ENCODE measurements around the gene SLC35F1. TPM values are rescaled to one million over a fixed set of nuclear protein-coding genes. Genes with fewer than 3 reads are reported as not detected.

The SLC35F1 gene
- polyA plus RNA-seq, 3 donors from 2014 or later: not detected

DNA sequence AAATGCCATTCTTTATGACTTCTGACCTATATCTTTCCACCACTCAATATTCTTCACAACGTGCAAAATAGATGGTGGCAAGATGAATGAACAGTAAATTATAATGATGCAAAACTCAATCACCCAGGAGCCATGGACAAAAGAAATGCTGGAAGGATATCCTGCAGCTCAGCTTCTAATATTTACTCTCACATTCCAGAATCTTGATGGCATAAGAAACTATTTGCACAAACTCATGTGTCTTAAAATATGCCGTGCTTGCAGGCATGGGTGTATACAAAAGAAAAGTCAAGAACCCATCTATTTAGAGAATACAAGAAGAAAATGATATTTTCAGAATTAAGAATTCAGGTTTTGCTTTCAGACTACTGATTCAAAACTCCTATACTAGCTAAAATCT lies 217.8 kb downstream of the SLC35F1 start:
- no peak overlapping the region for H3K27ac Mint-ChIP-seq

DNA sequence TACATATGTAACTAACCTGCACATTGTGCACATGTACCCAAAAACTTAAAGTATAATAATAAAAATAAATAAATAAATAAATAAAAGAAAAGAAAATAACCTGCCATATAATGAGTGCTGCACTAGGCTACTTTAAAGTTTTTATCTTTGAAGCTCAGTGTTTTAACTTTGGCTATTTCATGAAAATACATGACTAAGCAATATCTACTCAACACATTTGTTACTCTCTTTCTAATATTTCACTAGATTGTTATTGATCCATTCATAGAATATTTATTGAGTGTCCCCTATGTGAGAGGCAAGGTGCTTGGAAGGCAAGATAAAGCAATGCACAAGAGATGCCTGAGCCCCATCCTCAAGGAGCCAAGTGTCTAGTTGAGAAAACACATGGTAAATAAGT lies 221.7 kb downstream of the SLC35F1 start:
- Mint-ChIP-seq H3K4me1 (no peaks in the 10 kb centered on the region), H3K4me3 (no peak overlapping the region), H3K36me3 (no peaks in the 10 kb centered on the region)

More for the DNA sequence above, 217.8 kb downstream of the SLC35F1 start:
- H3K9me3 Mint-ChIP-seq: peaks cover 0 to 4% (median 0%) of the 10 kb centered on the region in 6 donors
- no peak for DNase-seq
- H3K36me3 Mint-ChIP-seq: no peaks in the 10 kb centered on the region
- H3K4me1 Mint-ChIP-seq: no peaks in the 10 kb centered on the region
- peaks cover 0 to 5% (median 3%) of the 10 kb centered on the region in 3 donors for H3K27me3 Mint-ChIP-seq (ENCODE audit: low read depth in 3 of 3)
- H3K4me3 Mint-ChIP-seq: no peak overlapping the region

DNA sequence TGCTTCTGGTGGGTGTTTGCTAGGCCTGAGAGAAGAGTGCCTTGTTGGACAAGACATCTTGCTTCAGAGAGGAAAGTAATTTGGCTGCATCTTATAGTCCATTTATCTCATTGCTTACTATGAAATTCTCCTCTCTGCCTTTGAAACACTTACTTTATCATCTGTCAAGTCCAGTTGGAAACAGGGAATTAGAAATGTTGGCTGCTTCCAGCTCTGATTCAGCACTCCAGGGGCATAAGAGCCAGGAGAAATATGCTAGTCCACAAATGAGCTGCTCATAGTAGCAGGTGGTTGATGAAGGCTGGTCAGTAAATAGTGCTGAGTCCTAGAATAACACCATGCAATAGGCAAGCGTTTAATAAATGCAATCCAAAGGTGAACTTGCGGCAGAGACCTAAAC lies 227.1 kb downstream of the SLC35F1 start:
- peaks cover 0 to 3% (median 0%) of the 10 kb centered on the region in 6 donors for H3K9me3 Mint-ChIP-seq

More for the DNA sequence above, 221.7 kb downstream of the SLC35F1 start:
- DNase-seq: no peak
- Mint-ChIP-seq H3K27me3 (ENCODE audit: low read depth in 3 of 3) (peaks cover 0 to 3% (median 3%) of the 10 kb centered on the region in 3 donors), H3K27ac (no peak overlapping the region), H3K9me3 (peaks cover 0 to 4% (median 0%) of the 10 kb centered on the region in 6 donors)

DNA sequence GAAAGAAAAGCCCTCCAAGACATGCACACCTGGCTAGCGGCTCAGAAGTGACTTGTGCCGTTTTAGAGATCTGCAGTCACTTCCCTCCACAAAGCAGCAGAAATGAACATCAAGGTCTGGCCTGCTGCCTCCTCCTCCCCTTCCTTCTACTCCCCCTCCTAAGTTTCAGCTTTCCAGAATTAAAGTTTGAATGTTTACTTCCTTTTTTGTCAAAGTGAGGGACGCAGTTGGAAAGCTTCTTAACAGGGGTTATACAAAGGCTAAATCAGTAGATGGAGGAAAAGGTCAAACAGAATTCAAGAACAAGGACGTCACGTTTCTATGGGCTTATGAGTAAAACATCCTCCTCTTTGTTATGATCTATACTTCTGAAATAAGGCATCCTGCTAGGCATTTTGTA lies 227.7 kb downstream of the SLC35F1 start:
- Mint-ChIP-seq H3K4me3 (no peak overlapping the region), H3K4me1 (no peaks in the 10 kb centered on the region), H3K36me3 (no peaks in the 10 kb centered on the region), H3K27ac (no peak overlapping the region), H3K9me3 (no peaks in the 10 kb centered on the region), H3K27me3 (ENCODE audit: low read depth in 3 of 3) (peaks cover 0 to 10% (median 1%) of the 10 kb centered on the region in 3 donors)
- DNase-seq: no peak

More for the DNA sequence above, 227.1 kb downstream of the SLC35F1 start:
- no peak for DNase-seq
- H3K4me3 Mint-ChIP-seq: no peak overlapping the region
- H3K27ac Mint-ChIP-seq: no peak overlapping the region
- no peaks in the 10 kb centered on the region for H3K4me1 Mint-ChIP-seq
- H3K36me3 Mint-ChIP-seq: no peaks in the 10 kb centered on the region
- H3K27me3 Mint-ChIP-seq (ENCODE audit: low read depth in 3 of 3): peaks cover 0 to 6% (median 3%) of the 10 kb centered on the region in 3 donors

DNA sequence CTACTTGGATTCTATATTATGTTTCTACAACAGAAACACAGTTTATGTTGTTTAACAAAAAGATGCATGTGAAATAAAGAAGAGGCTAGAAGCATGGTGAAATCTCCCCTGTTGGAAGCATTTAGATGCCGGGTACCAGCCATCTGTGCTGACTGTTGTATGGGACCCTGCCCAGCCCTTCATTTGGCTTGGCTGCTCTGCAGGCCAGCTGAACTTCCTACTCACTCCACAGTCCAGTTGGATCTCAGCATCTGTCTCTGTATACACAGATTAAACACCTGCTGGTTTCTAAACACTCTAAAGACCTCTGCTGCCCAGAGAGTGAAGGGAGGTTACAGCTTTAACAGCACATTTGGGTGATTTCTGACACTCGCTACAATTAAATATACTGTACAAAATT lies 228.3 kb downstream of the SLC35F1 start:
- H3K27ac Mint-ChIP-seq: no peak overlapping the region
- H3K36me3 Mint-ChIP-seq: no peaks in the 10 kb centered on the region
- H3K4me1 Mint-ChIP-seq: no peaks in the 10 kb centered on the region
- DNase-seq: no peak
- H3K4me3 Mint-ChIP-seq: no peak overlapping the region
- no peaks in the 10 kb centered on the region for H3K9me3 Mint-ChIP-seq
- H3K27me3 Mint-ChIP-seq (ENCODE audit: low read depth in 3 of 3): peaks cover 0 to 10% (median 1%) of the 10 kb centered on the region in 3 donors

DNA sequence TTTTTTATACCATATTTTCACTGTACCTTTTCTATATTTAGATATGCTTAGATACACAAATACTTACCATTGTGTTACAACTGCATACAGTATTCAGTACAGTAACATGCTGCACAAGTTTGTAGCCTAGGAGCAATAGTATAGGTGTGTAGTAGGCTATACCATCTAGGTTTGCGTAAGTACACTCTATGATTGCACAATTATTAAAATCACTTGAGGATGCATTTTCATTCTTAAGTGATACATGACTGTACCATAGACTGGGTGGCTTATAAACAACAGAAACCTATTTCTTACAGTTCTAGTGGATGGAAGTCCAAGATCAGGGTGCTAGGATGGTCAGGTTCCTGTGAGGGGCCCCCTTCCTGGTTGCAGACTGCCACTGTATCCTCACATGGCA lies 234.1 kb downstream of the SLC35F1 start:
- Mint-ChIP-seq H3K4me3 (no peak overlapping the region), H3K9me3 (peaks cover 0 to 1% (median 0%) of the 10 kb centered on the region in 6 donors), H3K36me3 (no peaks in the 10 kb centered on the region), H3K4me1 (no peaks in the 10 kb centered on the region), H3K27me3 (ENCODE audit: low read depth in 3 of 3) (peaks cover 0 to 12% (median 1%) of the 10 kb centered on the region in 3 donors), H3K27ac (no peak overlapping the region)
- DNase-seq: no peak

DNA sequence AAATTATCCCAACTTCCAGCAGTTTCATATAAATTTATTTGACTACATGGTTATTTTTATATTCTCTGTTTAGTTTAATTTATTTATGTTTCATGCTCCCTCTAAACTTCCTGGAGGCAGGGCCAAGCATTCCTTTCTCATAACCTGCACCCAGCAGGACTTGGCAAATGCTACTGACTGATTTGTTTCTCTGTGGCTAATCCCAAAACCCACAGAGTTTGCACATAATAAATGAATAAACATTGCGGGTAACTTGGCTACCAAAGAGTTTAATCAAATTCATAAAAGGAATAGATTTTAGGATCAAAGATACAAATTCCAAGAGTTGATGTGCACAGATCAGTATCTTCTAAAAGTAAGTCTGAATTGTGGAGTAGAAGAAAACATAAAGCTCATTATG lies 239.5 kb downstream of the SLC35F1 start:
- peaks cover 0 to 6% (median 0%) of the 10 kb centered on the region in 3 donors for H3K27me3 Mint-ChIP-seq (ENCODE audit: low read depth in 3 of 3)
- no peak for DNase-seq
- no peak overlapping the region for H3K27ac Mint-ChIP-seq
- no peaks in the 10 kb centered on the region for H3K36me3 Mint-ChIP-seq
- H3K4me3 Mint-ChIP-seq: no peak overlapping the region
- H3K4me1 Mint-ChIP-seq: no peaks in the 10 kb centered on the region
- H3K9me3 Mint-ChIP-seq: peaks cover 0 to 2% (median 0%) of the 10 kb centered on the region in 6 donors

DNA sequence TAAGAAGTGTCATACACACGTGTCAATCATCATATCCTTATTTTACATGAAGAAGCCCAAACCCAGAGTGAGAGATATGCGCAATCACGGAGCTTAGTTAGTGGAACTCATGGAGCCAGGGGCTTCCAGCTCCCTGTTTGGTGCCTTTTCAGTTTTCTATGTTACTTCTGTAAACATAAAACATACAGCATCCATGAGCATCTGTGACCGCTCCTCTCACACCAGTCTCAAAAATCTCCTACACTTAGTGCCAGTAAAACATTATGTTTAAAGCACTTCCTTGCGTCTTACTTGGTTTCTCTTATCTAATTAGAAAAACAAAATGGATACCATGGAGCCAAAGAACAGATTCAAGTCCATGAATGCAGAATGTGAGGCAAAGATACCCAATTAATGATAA lies 240.4 kb downstream of the SLC35F1 start:
- DNase-seq: no peak
- Mint-ChIP-seq H3K4me1 (no peaks in the 10 kb centered on the region), H3K27ac (no peak overlapping the region), H3K4me3 (no peak overlapping the region), H3K9me3 (peaks cover 0 to 2% (median 0%) of the 10 kb centered on the region in 6 donors), H3K36me3 (no peaks in the 10 kb centered on the region), H3K27me3 (ENCODE audit: low read depth in 3 of 3) (peaks cover 0 to 6% (median 2%) of the 10 kb centered on the region in 3 donors)

DNA sequence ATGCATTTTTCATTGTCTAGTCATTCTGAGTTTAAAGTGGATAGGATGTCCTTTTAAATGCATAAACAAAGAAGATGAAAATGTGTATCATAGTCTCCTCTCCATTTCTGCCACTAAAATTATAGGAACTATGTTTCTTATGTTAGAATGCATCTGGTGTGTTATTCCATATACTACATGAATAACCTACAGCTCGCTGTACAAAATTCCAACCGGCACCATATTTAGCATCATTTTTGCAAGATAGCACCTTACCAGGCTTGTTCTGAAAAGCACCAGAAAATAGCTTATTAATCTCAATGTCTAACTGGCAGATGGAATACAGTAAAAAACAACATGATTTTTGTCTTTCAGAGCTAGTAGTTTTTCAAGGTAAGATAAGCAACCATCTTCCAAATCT lies 241.5 kb downstream of the SLC35F1 start:
- Mint-ChIP-seq H3K4me1 (no peaks in the 10 kb centered on the region), H3K4me3 (no peak overlapping the region), H3K36me3 (no peaks in the 10 kb centered on the region), H3K27me3 (ENCODE audit: low read depth in 3 of 3) (peaks cover 0 to 6% (median 2%) of the 10 kb centered on the region in 3 donors), H3K9me3 (peaks cover 0 to 2% (median 0%) of the 10 kb centered on the region in 6 donors), H3K27ac (no peak overlapping the region)
- no peak for DNase-seq

DNA sequence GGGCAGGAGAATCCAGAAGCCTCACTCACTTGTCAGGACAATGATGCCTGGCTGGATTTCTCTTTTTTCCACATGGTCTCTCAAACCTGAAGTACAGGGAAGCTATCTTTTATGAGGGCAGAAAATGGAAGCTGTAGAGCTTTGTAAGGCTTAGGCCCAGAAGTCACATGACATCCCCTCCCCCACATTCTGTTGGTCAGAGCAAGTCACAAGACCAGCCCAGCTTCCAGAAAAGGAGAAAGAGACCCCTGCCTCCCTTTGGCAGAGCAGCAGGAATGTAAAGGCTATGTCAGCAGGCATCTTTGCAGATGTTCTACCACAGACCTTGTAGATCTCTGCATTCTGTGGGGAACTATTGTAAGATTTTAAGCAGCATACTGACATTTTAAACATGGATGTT lies 245.5 kb downstream of the SLC35F1 start:
- H3K27ac Mint-ChIP-seq: no peak overlapping the region
- H3K36me3 Mint-ChIP-seq: no peaks in the 10 kb centered on the region
- no peak for DNase-seq
- H3K9me3 Mint-ChIP-seq: peaks cover 0 to 4% (median 0%) of the 10 kb centered on the region in 6 donors
- H3K4me1 Mint-ChIP-seq: no peaks in the 10 kb centered on the region
- peaks cover 0 to 4% (median 4%) of the 10 kb centered on the region in 3 donors for H3K27me3 Mint-ChIP-seq (ENCODE audit: low read depth in 3 of 3)
- H3K4me3 Mint-ChIP-seq: no peak overlapping the region

DNA sequence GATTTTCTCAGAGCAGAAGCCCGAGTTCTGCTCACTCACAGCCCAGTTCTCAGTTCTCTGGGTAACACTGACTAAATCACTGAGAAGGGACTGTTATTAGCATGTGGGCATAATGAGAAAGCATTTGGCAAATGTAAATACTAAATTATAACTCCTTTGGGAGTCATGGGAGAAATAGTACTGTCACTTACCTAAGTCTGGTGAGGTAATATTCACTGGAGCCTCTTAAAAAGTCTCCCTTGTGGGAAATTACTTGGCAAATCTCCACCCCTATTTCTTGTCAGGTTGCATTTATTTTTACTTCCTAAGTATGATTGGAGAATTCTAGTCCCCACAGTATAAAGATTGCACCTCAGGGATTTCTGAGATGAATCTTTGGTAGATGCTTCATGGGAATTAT lies 254.3 kb downstream of the SLC35F1 start:
- Mint-ChIP-seq H3K4me3 (no peak overlapping the region), H3K9me3 (peaks cover 0 to 4% (median 0%) of the 10 kb centered on the region in 6 donors), H3K27ac (no peak overlapping the region), H3K27me3 (ENCODE audit: low read depth in 3 of 3) (peaks cover 0 to 4% (median 2%) of the 10 kb centered on the region in 3 donors), H3K36me3 (no peaks in the 10 kb centered on the region), H3K4me1 (no peaks in the 10 kb centered on the region)
- no peak for DNase-seq

DNA sequence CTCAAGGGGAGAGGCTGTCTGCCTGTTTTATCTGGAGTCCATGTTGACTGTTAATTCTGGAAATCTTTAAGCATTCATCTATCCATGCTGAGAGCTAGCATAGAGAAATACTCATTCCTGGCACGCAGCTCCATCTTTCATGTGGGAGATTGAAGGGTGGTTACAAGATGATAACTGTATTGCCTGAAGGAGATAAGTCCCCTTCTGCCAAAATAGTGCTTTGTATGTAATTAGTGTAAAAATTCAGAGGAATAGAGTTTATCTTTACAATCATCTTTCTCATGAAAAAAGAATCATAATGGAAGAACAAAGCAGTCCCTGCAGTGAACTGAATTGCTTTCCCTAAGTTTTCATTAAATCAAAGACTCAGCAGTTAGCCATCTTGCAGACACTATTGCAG lies 256.5 kb downstream of the SLC35F1 start:
- no peaks in the 10 kb centered on the region for H3K36me3 Mint-ChIP-seq
- H3K4me3 Mint-ChIP-seq: no peak overlapping the region
- H3K9me3 Mint-ChIP-seq: peaks cover 0 to 2% (median 0%) of the 10 kb centered on the region in 6 donors
- no peaks in the 10 kb centered on the region for H3K27me3 Mint-ChIP-seq (ENCODE audit: low read depth in 3 of 3)
- H3K4me1 Mint-ChIP-seq: no peaks in the 10 kb centered on the region
- H3K27ac Mint-ChIP-seq: no peak overlapping the region
- no peak for DNase-seq

DNA sequence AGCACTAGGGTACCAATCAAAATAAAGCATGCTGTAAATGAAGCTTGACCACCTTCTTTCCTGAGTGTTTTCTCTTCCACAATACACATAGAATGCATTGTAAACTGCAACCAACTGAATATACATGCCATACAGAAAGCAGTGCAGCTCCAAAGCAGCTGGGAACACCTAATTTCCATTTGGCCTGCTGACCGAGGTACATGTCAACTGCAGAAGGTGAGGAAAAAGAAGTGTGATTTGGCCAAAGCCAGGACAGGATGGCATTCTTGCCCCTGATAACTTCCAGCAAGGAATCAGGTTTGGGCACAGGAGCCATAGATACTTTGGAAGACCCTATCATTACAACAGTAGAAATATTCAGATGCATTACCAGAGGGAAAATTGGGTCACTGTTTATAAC lies 258.4 kb downstream of the SLC35F1 start:
- no peak overlapping the region for H3K27ac Mint-ChIP-seq
- DNase-seq: no peak
- H3K9me3 Mint-ChIP-seq: no peaks in the 10 kb centered on the region
- H3K4me3 Mint-ChIP-seq: no peak overlapping the region
- no peaks in the 10 kb centered on the region for H3K27me3 Mint-ChIP-seq (ENCODE audit: low read depth in 3 of 3)
- no peaks in the 10 kb centered on the region for H3K36me3 Mint-ChIP-seq
- H3K4me1 Mint-ChIP-seq: no peaks in the 10 kb centered on the region

DNA sequence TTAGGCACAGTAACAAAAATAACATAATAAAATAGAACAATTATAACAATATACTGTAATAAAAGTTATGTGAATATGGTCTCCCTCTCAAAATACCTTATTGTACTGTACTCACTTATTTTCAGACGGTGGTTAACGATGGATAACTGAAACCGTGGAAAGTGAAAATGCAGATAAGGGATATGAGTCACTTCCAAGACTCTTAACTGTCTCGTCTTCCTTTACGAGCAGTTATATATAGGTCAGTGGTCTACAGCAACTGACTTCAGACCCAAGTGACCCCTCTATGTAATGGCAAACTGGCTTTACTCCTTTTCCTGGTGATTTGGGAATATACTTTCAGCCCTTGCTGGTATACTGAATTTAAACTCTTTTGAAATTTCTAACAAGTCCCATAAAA lies 261.4 kb downstream of the SLC35F1 start:
- no peak overlapping the region for H3K4me3 Mint-ChIP-seq
- peaks cover 0 to 11% (median 2%) of the 10 kb centered on the region in 6 donors for H3K9me3 Mint-ChIP-seq
- no peak overlapping the region for H3K27ac Mint-ChIP-seq
- no peaks in the 10 kb centered on the region for H3K36me3 Mint-ChIP-seq
- no peaks in the 10 kb centered on the region for H3K4me1 Mint-ChIP-seq
- no peaks in the 10 kb centered on the region for H3K27me3 Mint-ChIP-seq (ENCODE audit: low read depth in 3 of 3)
- DNase-seq: no peak

DNA sequence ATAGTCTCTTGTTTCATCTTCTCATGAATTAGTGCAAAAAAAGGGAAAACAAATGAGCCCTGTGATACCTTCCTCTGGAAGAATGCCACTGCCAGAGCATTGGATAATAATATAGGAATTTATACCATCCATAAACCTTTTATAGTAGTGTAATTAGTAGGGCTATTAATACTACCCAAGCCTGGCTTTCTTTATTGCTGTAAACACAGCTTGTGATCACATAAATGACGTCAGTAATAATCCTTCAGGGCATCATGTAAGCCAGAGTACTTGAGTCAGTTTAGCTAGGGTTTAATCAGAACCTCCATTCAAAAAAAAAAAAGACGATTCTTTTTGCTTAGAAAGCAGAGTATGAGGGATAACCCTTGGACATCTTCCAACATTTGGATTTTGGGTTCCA lies 264.8 kb downstream of the SLC35F1 start:
- Mint-ChIP-seq H3K27ac (no peak overlapping the region), H3K9me3 (peaks cover 0 to 22% (median 9%) of the 10 kb centered on the region in 6 donors), H3K4me3 (no peak overlapping the region), H3K4me1 (no peaks in the 10 kb centered on the region), H3K36me3 (no peaks in the 10 kb centered on the region), H3K27me3 (ENCODE audit: low read depth in 3 of 3) (peaks cover 0 to 2% (median 0%) of the 10 kb centered on the region in 3 donors)
- no peak for DNase-seq

Measured in immature natural killer cell (primary cell).